DND-41 (cell line): Measurements from ENCODE around the gene ATAD3B.

Experiments
- ATAC-seq: fragments of 200-7000 bp; cut with Tn5 transposase; 3 replicates; pipeline ENCODE4 v1.9.1; 2021; ENCODE audit warnings: low read depth; ENCODE audit not compliant: insufficient read depth
- DNase-seq: peaks from one replicate; pipeline ENCODE4 v3.0.0-alpha.2; 2020
- H2AFZ ChIP-seq: 2 replicates; pipeline ENCODE4 v1.6.0; 2012; ENCODE audit warnings: low read depth, low read length
- H3K27ac ChIP-seq: 2 replicates; pipeline ENCODE4 v1.5.1; 2012; ENCODE audit warnings: low read length, inconsistent platforms
- H3K27me3 ChIP-seq: fragments of 200-600 bp; sonication (generic); 2 replicates; pipeline ENCODE4 v1.6.0; 2012; ENCODE audit warnings: low read length, mild to moderate bottlenecking, inconsistent platforms; ENCODE audit not compliant: insufficient read depth, poor library complexity
- H3K36me3 ChIP-seq: 2 replicates; pipeline ENCODE4 v1.5.1; 2012; ENCODE audit warnings: low read length, inconsistent platforms; ENCODE audit not compliant: insufficient read depth
- H3K4me1 ChIP-seq: 2 replicates; pipeline ENCODE4 v1.5.1; 2012; ENCODE audit warnings: mild to moderate bottlenecking, low read length; ENCODE audit not compliant: insufficient read depth
- H3K4me2 ChIP-seq: 2 replicates; pipeline ENCODE4 v1.6.0; 2012; ENCODE audit warnings: mild to moderate bottlenecking, moderate library complexity, low read length, inconsistent platforms; ENCODE audit not compliant: insufficient read depth
- H3K4me3 ChIP-seq, 2 experiments: fragments of 200-600 bp in 1 of 2; shearing (Covaris generic) in 1 of 2; 2 replicates each; pipeline ENCODE4 v1.5.1; 2012 to 2016; ENCODE audit warnings: inconsistent platforms in 2 of 2, low read length in 2 of 2, mild to moderate bottlenecking in 2 of 2, low read depth in 1 of 2, moderate library complexity in 1 of 2
- H3K79me2 ChIP-seq: 2 replicates; pipeline ENCODE4 v1.6.0; 2012; ENCODE audit warnings: low read length, inconsistent platforms; ENCODE audit not compliant: insufficient read depth
- H3K9ac ChIP-seq: 2 replicates; pipeline ENCODE4 v1.6.0; 2012; ENCODE audit warnings: low read depth, mild to moderate bottlenecking, inconsistent platforms, low read length, moderate library complexity
- H3K9me3 ChIP-seq: 2 replicates; pipeline ENCODE4 v1.5.1; 2012; ENCODE audit warnings: low read length, moderate library complexity, mild to moderate bottlenecking, inconsistent platforms; ENCODE audit not compliant: insufficient read depth, severe bottlenecking
- H4K20me1 ChIP-seq: 2 replicates; pipeline ENCODE4 v1.6.0; 2012; ENCODE audit warnings: low read length; ENCODE audit not compliant: insufficient read depth
- CTCF ChIP-seq: IDR thresholded peaks from 2 replicates; pipeline ENCODE4 v1.5.1; 2012; ENCODE audit warnings: borderline replicate concordance, low read length, moderate library complexity, mild to moderate bottlenecking; ENCODE audit not compliant: poor library complexity, severe bottlenecking; ENCODE audit errors: extremely low read depth
- EZH2 ChIP-seq: IDR thresholded peaks from 3 replicates; pipeline ENCODE4 v1.6.1; 2012; ENCODE audit warnings: borderline replicate concordance, low read depth, mild to moderate bottlenecking, moderate library complexity, low read length, inconsistent platforms; ENCODE audit not compliant: severe bottlenecking

The ATAD3B gene, protein sequence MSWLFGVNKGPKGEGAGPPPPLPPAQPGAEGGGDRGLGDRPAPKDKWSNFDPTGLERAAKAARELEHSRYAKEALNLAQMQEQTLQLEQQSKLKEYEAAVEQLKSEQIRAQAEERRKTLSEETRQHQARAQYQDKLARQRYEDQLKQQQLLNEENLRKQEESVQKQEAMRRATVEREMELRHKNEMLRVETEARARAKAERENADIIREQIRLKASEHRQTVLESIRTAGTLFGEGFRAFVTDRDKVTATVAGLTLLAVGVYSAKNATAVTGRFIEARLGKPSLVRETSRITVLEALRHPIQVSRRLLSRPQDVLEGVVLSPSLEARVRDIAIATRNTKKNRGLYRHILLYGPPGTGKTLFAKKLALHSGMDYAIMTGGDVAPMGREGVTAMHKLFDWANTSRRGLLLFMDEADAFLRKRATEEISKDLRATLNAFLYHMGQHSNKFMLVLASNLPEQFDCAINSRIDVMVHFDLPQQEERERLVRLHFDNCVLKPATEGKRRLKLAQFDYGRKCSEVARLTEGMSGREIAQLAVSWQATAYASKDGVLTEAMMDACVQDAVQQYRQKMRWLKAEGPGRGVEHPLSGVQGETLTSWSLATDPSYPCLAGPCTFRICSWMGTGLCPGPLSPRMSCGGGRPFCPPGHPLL

GRCh38 chr1:1471389-1472052, at the start of gene ATAD3B:
Gene ATAD3B, plus strand, starts transcription at chr1:1471765. Its CDS starts 120 bp downstream, at chr1:1471885.
- Histone ChIP-seq H3K36me3 (peaks cover 8% of the 10 kb centered on the region), H3K9ac (peak within 1 kb of the TSS; percentile 72), H4K20me1 (peaks cover 16% of the 10 kb centered on the region), H3K27ac (peak within 1 kb of the TSS; percentile 68), H3K4me1 (peaks cover 34% of the 10 kb centered on the region), H3K79me2 (peaks cover 49% of the 10 kb centered on the region), H2AFZ (peak within 1 kb of the TSS; percentile 95), H3K4me3 (peak within 1 kb of the TSS; percentile 62 to 70), H3K4me2 (peak within 1 kb of the TSS; percentile 79), H3K9me3 (no peaks in the 10 kb centered on the region), H3K27me3 (no peaks in the 10 kb centered on the region)
- ATAC-seq (peak; percentile 95), DNase-seq (peak; percentile 95)
- TF ChIP-seq EZH2, result no peak
- no peak for TF ChIP-seq CTCF

- peaks cover 5% of the 10 kb centered on the region; the same call in 1 of the 2 replicates for H3K4me1 ChIP-seq
These were observed 49.6 kb upstream of the ATAD3B start for GRCh38 chr1:1421907-1422464.

More at GRCh38 chr1:1421907-1422464, 49.6 kb upstream of the ATAD3B start:
- Histone ChIP-seq H3K9ac (no peak overlapping the region), H3K4me3 (no peak overlapping the region), H4K20me1 (no peaks in the 10 kb centered on the region), H3K27me3 (no peaks in the 10 kb centered on the region), H3K79me2 (no peaks in the 10 kb centered on the region), H3K27ac (no peak overlapping the region), H3K36me3 (no peaks in the 10 kb centered on the region), H2AFZ (no peak overlapping the region), H3K9me3 (no peaks in the 10 kb centered on the region), H3K4me2 (no peak overlapping the region)
- no peak for DNase-seq
- TF ChIP-seq CTCF (no peak), EZH2 (no peak)
- ATAC-seq, result no peak
